Measurements from ENCODE around the gene INSR.
A peak's percentile ranks its signal among the peaks of the same experiment; 100 is the strongest.
"Not testable (repeated sequence)": the region's sequence is repeated elsewhere in the genome, so short reads cannot be mapped to it uniquely, and the experiment has no call there.

INSR gene

DNA sequence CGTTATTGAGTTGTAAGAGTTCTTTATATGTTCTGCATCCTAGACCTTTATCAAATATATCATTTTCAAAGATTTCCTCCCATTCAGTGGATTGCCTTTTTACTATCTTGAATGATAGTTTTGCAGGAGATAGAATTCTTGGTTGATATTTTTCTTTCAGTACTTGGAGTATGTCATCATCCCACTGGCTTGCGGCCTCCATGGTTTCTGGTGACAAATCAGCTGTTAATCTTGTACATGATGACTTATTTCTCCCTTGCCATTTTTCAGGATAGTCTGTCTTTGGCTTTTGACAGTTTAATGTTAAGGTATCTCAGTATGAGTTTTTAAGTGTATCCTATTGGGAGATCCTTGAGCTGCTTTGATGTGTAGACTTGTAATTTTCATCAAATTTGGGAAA lies 216.2 kb downstream of the INSR start:
- no peak for DNase-seq

DNA sequence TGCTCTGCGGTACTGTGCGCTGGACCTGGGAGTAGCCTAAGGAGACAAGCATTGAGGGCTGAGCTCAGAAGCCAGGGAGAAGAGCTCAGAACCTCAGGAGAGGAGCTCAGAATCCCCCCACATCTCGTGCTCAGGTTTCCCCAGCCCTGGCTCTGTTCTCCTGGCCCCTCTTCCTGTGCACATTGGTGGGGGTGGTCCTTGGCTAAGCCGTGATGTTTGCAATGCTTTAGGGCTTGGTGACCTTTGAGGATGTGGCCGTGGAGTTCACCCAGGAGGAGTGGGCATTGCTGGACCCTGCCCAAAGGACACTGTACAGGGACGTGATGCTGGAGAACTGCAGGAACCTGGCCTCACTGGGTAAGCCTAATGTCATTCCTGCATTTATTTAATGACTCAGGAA lies 218.1 kb downstream of the INSR start:
- DNase-seq = no peak

DNA sequence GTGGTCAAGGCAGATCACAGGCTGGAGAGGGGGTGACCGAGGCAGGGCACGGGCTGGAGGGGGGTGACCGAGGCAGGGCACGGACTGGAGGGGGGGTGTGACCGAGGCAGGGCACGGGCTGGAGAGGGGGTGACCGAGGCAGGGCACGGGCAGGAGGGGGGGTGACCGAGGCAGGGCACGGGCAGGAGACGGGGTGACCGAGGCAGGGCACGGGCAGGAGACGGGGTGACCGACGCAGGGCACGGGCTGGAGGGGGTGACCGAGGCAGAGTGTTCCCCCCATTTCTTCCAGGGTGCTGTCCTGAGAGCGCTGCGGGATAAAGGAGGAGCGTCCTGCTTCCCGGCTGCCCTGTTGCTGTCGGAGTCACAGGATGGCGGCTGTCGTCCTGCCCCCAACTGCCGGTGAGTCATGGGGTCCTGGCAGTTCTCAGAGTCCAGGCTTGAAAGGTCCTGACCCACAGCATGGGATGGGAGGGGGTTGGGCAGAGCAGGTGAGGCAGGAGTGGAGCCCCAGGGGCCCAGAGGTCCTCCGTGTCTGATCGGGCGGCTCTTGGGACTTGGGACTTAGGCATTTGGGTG lies 219.4 kb downstream of the INSR start:
- DNase-seq = no peak

DNA sequence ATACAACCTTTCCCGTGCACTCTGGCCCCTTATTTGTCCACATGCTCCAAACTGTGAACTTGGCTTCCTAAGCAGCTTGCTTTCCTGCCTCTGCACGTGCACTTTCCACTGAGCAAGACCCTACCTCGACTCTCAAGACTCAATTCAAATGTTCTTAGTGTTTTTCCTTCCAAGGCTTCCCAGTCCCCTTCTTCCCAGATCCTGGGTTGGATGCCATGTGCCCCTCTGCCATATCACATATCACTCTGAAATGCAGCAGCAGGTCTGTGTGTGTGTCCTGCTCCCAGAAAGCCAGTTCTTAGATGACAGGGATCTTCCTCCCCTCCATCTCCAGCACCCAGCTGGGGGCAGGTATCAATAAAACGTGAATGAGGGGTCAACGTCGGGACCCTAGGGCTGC lies 221.7 kb downstream of the INSR start:
- DNase-seq = no peak

DNA sequence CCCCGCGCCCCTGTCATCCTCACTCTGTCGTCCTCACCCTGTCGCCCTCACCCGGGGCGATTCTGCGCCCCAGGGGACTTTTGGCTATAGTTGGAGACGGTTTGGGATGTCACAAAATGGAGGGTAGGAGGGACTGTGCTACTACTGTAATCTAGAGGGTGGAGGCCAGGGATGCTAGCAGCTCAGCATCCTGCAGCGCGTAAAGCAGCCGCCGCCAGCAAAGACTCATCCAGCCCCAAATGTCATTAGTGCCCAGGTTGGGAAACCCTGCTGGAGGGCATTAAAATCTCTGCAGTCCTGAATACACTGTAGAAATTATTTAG lies 224.3 kb downstream of the INSR start:
- no peak for DNase-seq

DNA sequence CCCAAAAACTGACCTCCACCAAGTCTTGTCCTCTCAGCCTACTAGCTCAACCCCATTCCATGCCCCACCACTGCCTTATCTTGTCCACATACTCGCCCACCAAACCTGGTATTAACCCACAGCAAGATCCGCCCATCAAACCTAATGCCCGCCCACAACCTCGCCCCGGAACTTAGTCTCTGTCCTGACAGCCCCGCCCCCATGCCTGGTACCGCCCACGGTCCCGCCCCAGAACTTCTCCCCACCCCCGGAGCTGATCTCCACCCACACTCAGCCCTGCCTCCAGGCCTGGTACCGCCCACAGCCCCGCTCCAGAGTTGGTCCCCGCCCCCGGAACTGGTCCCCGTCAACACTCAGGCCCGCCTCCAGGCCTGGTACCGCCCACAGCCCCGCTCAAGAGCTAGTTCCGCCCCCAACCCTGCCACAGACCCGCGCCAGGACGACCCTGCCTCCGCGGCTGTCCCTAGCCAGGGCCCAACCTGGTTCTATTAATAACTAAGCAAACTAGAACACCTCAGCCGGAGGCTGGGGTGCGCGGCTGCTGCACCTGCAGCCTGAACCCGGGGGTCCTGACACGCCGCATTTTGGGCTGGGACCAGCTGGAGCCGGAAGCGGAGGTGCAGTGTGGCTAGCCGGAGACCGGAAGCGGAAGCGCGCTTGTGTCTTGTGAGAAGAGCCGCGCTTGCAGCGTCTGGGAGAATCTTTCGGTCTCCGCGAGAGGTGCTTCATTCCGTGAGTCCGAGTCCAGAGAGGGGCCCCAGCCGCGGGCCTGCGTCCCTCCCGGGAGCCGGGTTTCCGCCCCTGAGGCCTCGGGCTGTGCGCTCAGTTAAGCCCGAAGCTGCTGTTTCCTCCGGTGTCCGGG lies 224.9 kb downstream of the INSR start, which contains the start of gene ZNF557:
Gene ZNF557, plus strand, starts transcription at position 662 of the 862 bp plus-strand sequence. CDS start 5,372 bp downstream, outside the sequence.
- peak; percentile 96 for DNase-seq

DNA sequence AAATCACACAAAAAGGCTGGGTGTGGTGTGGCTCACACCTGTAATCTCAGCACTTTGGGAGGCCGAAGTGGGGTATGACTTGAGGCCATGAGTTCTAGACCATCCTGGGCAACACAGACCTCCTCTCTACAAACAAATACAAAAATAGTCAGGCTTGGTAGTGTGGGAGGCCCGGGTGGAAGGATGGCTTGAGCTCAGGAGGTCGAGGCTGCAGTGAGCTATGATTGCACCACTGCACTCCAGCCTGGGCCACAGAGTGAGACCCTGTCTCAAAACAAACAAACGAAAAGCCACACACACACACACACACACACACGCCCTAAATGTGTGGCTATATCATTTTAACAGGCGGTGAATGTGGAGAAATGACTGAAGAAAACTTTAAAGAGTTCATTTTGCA lies 225.6 kb downstream of the INSR start:
- DNase-seq = no peak

DNA sequence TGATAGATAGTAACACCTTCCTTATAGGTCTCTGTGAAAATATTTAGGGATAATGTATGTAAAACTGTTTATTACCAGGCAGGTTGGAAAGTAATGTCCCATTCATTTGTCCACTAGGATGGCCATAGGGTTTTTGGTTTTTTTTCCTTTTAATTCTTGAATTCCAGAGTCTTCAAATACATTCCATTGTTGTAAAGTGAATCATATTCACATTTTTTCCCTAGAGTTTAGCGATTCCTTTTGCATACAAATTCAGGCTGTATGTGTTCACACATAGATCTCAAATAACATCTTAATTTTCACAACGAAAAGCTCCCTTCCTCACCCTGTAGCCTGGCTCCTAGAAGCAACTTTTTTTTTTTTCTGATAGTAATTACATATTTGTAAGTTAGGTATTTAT lies 226.5 kb downstream of the INSR start:
- DNase-seq = no peak

DNA sequence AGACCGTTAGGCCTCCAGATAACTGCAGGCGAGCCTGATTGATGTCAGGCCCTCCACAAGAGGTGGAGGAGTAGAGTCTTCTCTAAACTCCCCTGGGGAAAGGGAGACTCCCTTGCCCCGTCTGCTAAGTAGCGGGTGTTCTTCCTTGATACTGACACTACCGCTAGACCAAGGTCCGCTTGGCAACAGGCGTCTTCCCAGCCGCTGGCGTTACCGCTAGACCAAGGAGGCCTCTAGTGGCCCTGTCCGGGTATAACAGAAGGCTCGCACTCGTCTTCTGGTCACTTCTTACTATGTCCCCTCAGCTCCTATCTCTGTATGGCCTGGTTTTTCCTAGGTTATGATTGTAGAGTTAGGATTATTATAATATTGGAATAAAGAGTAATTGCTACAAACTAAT lies 227.1 kb downstream of the INSR start:
- not testable (repeated sequence) for DNase-seq

DNA sequence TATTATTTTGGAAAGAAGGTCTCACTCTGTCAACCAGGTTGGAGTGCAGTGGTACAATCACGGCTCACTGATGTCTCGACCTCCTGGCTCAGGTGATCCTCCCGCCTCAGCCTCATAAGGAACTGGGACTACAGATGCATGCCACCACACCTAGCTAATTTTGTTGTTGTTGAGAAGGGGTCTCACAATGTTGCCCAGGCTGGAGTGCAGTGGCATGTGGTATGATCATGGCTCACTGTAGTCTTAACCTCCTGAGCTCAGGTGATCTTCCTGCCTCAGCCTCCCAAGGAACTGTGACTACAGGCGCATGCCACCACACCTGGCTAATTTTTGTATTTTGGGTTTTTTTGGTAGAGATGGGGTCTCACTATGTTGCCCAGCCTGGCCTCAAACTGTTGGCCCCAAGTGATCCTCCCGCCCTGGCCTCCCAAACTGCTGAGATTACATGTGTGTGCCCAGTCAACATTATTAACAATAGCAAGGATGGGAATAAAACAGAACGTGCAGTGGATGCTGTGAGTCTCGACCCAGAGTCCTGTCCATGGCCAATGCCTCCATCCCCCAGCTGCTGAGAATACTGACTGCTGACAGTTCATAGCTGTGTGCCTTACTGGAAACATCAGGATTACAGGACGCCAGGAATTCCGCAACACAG lies 230.3 kb downstream of the INSR start:
- no peak for DNase-seq

DNA sequence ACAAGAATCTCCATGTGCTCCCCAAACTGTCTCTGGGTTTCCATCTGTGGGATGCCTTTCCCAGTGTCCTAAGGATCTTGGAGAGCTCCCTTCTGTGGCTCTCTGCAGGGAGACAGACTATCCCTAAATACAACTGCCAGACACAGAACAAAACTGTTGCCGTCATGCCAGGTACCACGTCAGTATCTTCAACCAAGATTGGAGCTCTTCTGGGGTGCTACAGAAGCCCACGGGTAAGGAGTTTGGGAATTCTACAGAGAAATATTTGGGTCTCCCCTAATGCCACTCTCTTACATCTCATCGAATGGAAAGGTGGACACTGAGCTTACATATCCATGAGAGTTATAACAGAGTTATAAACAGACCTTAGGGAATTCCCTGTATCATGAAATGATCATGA lies 230.9 kb downstream of the INSR start:
- DNase-seq = no peak
